Muscle of leg (tissue), 11 donors: ENCODE results near the gene PIK3C2G. TPM values are rescaled to one million over a fixed set of nuclear protein-coding genes. Genes with fewer than 3 reads are reported as not detected.
A peak's percentile ranks its signal among the peaks of the same experiment; 100 is the strongest.
"Not testable (repeated sequence)": the region's sequence is repeated elsewhere in the genome, so short reads cannot be mapped to it uniquely, and the experiment has no call there.

Source experiments
- DNase-seq: peaks from one replicate; pipeline ENCODE4 v3.0.0; 2013
- H3K27ac ChIP-seq: one replicate; pipeline ENCODE4 v1.5.1; 2013; ENCODE audit warnings: mild to moderate bottlenecking, low read length, control low read depth
- H3K27me3 ChIP-seq: one replicate; pipeline ENCODE4 v1.6.1; 2013; ENCODE audit warnings: low read length; ENCODE audit not compliant: control insufficient read depth, insufficient read depth
- H3K36me3 ChIP-seq: one replicate; pipeline ENCODE4 v1.6.1; 2013; ENCODE audit warnings: low read length; ENCODE audit not compliant: control insufficient read depth, insufficient read depth
- H3K4me1 ChIP-seq: one replicate; pipeline ENCODE4 v1.6.1; 2013; ENCODE audit warnings: low read length; ENCODE audit not compliant: control insufficient read depth, insufficient read depth
- H3K4me3 ChIP-seq: one replicate; pipeline ENCODE4 v1.5.1; 2013; ENCODE audit warnings: low read length, control low read depth
- H3K9me3 ChIP-seq: replicated peaks from 2 replicates; pipeline ENCODE4 v1.6.1; 2013; ENCODE audit warnings: low read depth, low read length; ENCODE audit not compliant: control insufficient read depth
- WGBS: methylation state at CpG from one replicate; pipeline ENCODE4 v1.1.5; 2013; ENCODE audit warnings: missing lambda C conversion rate; ENCODE audit not compliant: insufficient coverage; 5-methylcytosine and 5-hydroxymethylcytosine counted together
- polyA plus RNA-seq, 8 donors: library from polyadenylated mRNA; unstranded; fragments of 120-200 nt; gene quantifications; one replicate each; pipeline versions ENCODE4 v1.2.1 to v1.2.3, GENCODE V29; 2013; ENCODE audit warnings: inconsistent platforms in 1 of 8, low replicate concordance in 1 of 8; ENCODE audit not compliant: insufficient read length in 8 of 8, insufficient read depth in 1 of 8
- total RNA-seq: library from RNA; stranded (reverse); fragments of 120-200 nt; gene quantifications from one replicate; pipeline ENCODE4 v1.2.4, GENCODE V29; 2013

The PIK3C2G gene
- total and polyA plus RNA-seq, 9 donors: 0.04 to 1.3 (median 0.27) TPM

DNA sequence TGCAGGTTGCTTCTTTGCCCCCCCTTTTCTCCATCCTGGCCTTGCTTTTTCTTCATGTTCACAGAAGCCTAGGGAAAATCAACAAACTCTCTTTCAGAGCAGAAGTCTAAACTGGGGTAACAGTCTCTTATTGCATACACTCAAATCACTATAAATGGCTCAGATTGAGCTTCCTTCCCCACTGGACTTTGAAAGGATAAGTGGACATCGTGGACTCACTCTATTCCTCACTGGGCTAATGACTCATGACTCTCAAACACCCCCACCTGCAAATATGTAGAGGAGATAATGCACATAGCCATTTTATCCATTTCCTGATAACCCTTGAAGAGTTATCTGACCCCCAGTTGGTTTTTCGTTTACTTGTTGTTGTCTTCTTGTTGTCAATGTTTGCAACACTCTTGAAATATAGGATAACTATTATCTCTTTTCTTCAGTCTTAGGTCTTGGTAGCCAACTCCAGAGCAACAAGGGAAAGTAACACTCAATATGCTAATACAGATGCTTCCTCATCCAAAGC is 221.3 kb downstream of the PIK3C2G start:
- no peak for DNase-seq
- Histone ChIP-seq H3K36me3 (no peaks in the 10 kb centered on the region), H3K9me3 (no peaks in the 10 kb centered on the region), H3K4me3 (no peak overlapping the region), H3K4me1 (no peaks in the 10 kb centered on the region), H3K27me3 (no peaks in the 10 kb centered on the region), H3K27ac (no peak overlapping the region)
- no CpG with 5 or more reads among the region's 2 CpGs for WGBS

DNA sequence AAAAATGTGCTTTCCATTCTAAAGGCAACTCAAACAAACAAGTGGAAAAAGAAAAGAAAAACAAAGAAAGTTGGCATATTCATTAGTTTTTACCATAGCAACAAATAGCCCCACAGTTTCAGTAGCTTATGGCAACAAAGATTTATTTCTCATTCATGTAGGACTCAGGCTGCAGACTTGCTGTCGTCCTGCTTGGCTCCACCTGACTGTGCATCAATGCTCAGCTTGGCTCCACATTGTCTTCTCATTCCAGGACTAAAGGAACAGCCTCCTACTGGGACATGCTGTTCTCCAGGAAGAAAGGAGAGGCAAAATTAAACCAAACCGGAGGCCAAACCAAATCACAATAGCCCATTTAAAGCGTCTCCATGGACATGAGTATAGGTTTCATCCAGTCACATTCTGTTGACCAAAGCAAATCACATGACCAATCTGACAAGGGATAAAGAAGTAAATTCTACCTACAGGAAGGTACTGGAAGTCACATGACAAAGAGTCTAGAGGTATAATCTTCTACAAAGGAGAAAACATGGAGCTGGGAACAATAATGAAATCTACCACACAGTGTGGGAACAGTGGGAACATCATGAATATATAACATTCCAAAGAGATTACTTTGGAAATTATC is 222.5 kb downstream of the PIK3C2G start:
- H3K27ac ChIP-seq: no peak overlapping the region
- 17% methylated on average over 1 of the region's 3 CpGs for WGBS
- H3K36me3 ChIP-seq: no peaks in the 10 kb centered on the region
- H3K9me3 ChIP-seq: no peaks in the 10 kb centered on the region
- H3K4me1 ChIP-seq: no peaks in the 10 kb centered on the region
- H3K27me3 ChIP-seq: no peaks in the 10 kb centered on the region
- no peak overlapping the region for H3K4me3 ChIP-seq
- peak; percentile 15 for DNase-seq

DNA sequence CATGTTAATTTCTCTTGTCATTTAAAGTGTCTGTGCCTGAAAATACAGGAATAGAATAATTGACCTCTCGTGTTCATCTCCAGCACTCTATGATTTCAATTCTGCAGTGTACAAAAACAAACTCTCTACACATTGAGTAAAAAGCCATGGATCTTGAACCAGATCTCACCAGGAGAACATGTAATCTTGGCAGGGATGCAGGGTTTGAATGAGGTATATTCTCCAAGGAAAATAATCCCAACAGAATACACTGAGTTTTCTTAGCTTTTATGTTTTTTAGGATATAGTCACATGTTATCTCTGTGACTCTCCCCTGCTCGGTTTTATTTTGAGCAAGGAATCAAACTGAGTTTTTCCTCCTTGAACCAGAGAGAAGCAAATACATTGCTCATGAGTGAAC is 224.7 kb downstream of the PIK3C2G start:
- no peaks in the 10 kb centered on the region for H3K4me1 ChIP-seq
- no CpG with 5 or more reads among the region's 2 CpGs for WGBS
- no peaks in the 10 kb centered on the region for H3K9me3 ChIP-seq
- no peaks in the 10 kb centered on the region for H3K27me3 ChIP-seq
- no peak for DNase-seq
- H3K4me3 ChIP-seq: no peak overlapping the region
- no peak overlapping the region for H3K27ac ChIP-seq
- H3K36me3 ChIP-seq: no peaks in the 10 kb centered on the region

DNA sequence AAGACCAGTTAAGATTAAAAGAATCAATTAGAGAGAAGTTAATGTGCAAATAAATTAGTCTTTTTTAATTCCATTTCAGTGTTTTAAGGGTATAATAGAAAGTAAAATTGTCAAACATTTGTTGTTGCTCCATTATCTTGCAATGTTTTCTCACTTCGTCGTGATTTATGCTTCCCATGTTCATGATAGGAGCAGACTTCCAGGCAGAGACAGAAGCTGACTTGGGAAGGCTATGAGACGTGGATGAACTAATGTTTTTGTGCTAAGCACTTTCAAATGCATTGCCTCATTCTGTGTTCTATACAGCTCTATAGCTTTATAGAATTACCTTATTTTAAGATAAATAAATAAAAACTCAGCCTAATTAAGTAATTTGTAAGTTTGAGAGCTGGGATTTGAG is 226.2 kb downstream of the PIK3C2G start:
- no CpG with 5 or more reads among the region's 3 CpGs for WGBS
- Histone ChIP-seq H3K4me1 (no peaks in the 10 kb centered on the region), H3K36me3 (no peaks in the 10 kb centered on the region), H3K27me3 (no peaks in the 10 kb centered on the region), H3K4me3 (no peak overlapping the region), H3K27ac (no peak overlapping the region), H3K9me3 (no peaks in the 10 kb centered on the region)
- no peak for DNase-seq

DNA sequence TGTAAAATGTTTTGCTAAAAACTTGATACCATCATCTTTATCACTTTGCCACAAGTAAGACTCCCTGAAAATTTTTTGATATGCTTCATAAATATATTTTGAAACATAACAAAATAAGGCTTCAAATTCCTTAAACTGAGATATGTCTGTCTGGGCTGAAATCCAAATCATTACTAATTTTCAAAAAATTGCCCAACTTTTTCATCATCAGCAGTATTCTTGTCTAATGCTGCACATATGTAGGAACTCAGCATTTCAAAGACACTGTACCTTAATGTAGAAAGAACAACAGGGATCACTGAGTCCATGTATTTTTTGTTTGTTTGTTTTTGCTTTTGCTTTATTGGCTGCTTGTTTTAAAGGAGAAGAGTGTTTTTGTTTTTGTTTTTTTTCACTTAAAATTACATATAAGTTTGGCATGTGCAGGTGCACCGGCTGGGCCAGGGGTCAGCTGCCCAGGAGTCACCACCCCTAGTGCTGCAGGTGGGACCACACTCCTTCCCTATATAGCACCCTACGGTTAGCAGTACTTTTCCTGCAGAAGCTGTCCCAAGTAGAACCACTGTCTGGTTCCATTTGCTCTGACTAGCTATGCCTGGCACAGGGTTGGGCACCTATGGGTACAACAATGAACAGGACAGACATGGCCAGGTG is 231.2 kb downstream of the PIK3C2G start:
- H3K27ac ChIP-seq: no peak overlapping the region
- H3K27me3 ChIP-seq: no peaks in the 10 kb centered on the region
- H3K9me3 ChIP-seq: no peaks in the 10 kb centered on the region
- no peaks in the 10 kb centered on the region for H3K4me1 ChIP-seq
- no peak overlapping the region for H3K4me3 ChIP-seq
- H3K36me3 ChIP-seq: no peaks in the 10 kb centered on the region
- WGBS: 100% methylated on average over 1 of the region's 2 CpGs
- peak; percentile 57 for DNase-seq

DNA sequence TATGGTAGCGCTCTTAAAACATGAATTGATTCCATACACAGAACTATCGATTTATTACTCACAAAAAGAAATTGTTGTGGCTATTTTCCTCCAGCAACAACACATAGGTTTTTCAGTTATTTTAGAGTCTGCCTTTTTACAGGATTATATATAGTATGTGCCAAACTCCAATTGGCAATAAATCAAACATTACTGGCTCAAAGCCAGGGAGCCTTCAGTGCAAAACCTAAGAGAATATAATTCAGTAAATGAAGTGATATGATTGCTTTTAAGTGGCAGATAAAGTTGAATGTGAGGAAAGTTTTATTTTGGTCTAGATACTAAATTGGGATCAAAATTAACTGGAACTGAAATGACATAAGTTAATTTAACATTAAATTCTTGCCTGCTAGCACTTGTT is 234.8 kb downstream of the PIK3C2G start:
- H3K27me3 ChIP-seq: no peaks in the 10 kb centered on the region
- no peaks in the 10 kb centered on the region for H3K36me3 ChIP-seq
- no CpG with 5 or more reads among the region's 2 CpGs for WGBS
- H3K4me1 ChIP-seq: no peaks in the 10 kb centered on the region
- H3K9me3 ChIP-seq: no peaks in the 10 kb centered on the region
- peak; percentile 23 for DNase-seq
- no peak overlapping the region for H3K4me3 ChIP-seq
- no peak overlapping the region for H3K27ac ChIP-seq

DNA sequence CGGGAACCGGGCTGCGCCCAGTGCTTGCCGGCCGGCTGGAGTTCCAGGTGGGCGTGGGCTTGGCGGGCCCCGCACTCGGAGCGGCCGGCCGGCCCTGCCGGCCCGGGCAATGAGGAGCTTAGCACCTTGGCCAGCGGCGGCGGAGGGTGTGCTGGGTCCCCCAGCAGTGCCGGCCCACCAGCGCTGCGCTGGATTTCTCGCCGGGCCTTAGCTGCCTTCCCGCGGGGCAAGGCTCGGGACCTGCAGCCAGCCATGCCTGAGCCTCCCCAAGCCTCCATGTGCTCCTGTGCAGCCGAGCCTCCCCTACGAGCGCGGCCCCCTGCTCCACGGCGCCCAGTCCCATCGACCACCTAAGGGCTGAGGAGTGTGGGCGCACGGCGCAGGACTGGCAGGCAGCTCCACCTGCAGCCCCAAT is 238.8 kb downstream of the PIK3C2G start:
- H3K27me3 ChIP-seq, H3K27ac ChIP-seq, H3K4me3 ChIP-seq, H3K9me3 ChIP-seq, H3K36me3 ChIP-seq, H3K4me1 ChIP-seq, DNase-seq: not testable (repeated sequence)
- WGBS: 97% methylated on average over 23 of the region's 35 CpGs

DNA sequence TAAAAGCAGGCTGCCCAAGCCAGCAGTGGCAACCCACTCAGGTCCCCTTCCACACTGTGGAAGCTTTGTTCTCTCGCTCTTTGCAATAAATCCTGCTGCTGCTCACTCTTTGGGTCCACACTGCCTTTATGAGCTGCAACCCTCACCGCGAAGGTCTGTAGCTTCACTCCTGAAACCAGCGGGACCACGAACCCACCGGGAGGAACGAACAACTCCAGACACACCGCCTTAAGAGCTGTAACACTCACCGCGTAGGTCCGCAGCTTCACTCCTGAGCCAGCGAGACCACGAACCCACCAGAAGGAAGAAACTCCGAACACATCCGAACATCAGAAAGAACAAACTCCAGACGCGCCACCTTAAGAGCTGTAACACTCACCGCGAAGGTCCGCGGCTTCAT is 239.4 kb downstream of the PIK3C2G start:
- 97% methylated on average over 21 of the region's 21 CpGs for WGBS

DNA sequence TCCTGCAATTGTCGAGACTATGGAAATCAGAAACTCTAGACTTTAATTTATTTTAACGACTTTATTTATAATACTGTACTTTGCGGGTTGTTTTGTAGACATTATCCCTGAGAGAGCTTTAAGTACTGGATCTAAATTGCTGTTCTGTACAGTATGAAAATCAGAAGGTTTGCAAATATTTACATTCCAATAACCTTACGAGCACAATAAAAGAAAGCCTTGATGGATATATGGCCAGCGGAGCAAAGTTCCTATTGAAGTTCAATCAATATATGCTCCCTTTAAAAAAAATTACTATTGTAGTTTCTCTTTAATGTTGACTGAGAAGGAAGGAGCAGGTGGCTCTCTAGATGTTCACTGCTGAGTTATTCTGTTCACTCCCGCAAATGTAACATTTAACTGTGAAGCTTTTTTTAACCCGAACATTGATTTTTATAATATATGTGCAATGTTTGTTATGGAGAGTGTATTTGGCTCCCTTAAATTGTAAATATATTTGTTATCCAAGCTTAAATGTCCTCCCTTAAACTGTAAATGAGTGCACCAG is 241.2 kb downstream of the PIK3C2G start:
- H3K27ac ChIP-seq: no peak overlapping the region
- no peak for DNase-seq
- H3K4me3 ChIP-seq: no peak overlapping the region
- no peaks in the 10 kb centered on the region for H3K27me3 ChIP-seq
- no peaks in the 10 kb centered on the region for H3K4me1 ChIP-seq
- H3K9me3 ChIP-seq: no peaks in the 10 kb centered on the region
- no peaks in the 10 kb centered on the region for H3K36me3 ChIP-seq
- no CpG with 5 or more reads among the region's 7 CpGs for WGBS

More for the DNA sequence above, 239.4 kb downstream of the PIK3C2G start:
- not testable (repeated sequence) for DNase-seq, H3K27ac ChIP-seq, H3K36me3 ChIP-seq, H3K4me1 ChIP-seq, H3K27me3 ChIP-seq, H3K4me3 ChIP-seq, H3K9me3 ChIP-seq

DNA sequence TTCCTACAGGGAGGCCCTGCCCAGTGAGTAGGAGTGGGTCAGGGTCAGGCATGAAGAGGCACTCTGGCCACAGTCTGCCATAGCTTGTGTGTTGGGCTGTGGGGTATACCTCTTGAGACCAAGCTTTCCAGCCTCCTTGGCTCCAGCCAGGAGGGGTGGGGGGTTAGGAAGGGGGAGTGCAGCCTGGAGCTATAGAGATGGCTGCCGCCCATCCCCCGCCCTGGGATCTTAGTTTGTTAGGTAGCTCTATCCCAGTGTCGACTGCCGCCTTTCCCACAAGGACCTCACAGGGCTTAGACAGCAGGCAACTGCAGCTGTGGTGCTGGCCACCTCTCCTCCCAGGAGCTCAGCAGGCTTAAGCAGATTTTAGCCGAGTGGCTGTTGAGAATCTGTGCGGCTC is 260.1 kb downstream of the PIK3C2G start:
- no peak for DNase-seq
- Histone ChIP-seq H3K27me3 (no peaks in the 10 kb centered on the region), H3K27ac (no peak overlapping the region), H3K36me3 (no peaks in the 10 kb centered on the region), H3K9me3 (peaks cover 22% of the 10 kb centered on the region), H3K4me3 (no peak overlapping the region), H3K4me1 (no peaks in the 10 kb centered on the region)
- WGBS: 100% methylated on average over 5 of the region's 6 CpGs
